ENCODE measurements around the gene PCBP2.
"Not testable (repeated sequence)": the region's sequence is repeated elsewhere in the genome, so short reads cannot be mapped to it uniquely, and the experiment has no call there.

The PCBP2 gene

DNA sequence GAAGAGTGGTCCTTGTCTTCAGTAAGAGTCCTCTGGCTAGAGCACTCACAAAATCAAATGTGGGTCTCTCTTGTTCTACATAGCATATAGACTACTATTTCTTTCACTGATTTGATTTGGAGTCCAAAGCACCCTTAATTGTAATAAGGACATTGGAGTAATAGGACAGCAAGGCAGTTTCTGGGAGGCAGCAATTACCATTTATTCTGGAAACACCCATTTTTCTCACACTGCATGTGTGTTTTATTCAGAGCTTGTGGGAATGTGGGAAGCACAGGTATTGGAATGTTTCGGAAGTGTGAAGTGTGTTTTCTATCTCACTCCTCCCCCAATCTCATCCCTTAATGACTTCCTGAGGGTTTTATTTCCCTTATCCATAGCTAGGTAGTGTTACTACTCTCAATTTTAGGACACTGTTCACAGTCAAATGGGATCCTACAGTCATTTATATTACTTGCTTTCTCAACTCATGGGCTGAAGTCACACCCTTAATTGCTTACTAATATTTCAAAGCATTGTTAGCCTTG, 20.2 kb downstream of the PCBP2 start:
- DNase-seq (ENCODE audit: low spot score) = no peak

DNA sequence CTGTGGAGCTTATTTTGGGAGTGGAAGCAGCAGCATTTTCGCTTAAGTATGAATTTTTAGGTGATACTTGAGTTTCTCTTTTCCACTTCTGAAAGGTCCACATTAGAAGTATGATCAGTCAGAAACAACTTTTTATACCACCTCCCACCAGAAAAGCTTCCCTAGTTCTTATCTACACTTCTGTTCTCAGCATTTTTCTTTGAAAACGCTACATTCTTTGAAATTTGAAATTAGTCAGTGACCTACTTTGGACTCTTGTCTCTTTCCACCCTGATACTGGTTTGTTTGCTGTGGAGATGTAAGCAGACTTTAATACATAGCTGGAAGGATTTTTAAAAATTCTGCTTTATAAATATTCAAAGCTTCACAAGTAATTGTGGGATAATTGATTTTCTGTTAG, 22.2 kb downstream of the PCBP2 start:
- no peak for DNase-seq (ENCODE audit: low spot score)

DNA sequence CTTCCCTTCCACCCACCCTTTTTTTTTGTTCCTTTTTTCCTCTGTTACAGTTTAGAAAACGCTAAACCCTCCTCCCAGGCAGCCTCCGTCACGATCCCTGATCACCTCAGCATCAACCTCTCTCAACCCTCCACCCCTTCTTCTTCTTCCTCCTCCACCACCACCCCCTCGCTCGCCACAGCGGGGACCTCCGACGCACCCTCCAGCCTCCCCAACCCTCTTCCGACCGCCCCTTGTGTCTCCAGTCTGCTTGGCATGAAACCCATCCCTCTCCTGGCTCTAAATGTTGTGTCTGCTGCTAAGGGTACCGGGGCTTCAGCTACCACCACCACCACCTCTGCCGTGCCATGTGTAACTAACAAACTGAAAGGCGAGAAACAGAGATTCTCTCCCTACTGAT, 22.9 kb downstream of the PCBP2 start:
- no peak for DNase-seq (ENCODE audit: low spot score)

DNA sequence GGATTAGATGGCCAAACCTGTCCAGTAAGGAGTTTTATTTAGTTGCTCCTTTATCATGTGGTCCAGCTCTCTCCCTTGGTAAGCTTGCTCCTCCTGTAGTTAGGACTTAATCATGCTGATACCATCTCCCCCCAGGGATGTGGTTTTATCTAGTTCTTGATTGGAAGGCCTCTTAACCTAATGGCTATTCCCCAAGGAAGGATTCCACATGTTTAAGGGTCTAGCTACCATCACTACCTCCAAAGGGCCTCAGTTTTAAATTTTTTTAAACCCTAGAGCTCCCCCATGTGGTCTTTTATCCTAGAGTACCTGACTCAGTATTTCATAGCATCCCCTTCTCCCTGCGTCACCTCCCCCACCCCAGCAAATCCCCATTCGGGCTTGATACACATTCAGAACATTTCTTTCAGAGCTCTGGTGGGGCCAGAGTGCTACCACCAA, 24.9 kb downstream of the PCBP2 start:
- no peak for DNase-seq (ENCODE audit: low spot score)

DNA sequence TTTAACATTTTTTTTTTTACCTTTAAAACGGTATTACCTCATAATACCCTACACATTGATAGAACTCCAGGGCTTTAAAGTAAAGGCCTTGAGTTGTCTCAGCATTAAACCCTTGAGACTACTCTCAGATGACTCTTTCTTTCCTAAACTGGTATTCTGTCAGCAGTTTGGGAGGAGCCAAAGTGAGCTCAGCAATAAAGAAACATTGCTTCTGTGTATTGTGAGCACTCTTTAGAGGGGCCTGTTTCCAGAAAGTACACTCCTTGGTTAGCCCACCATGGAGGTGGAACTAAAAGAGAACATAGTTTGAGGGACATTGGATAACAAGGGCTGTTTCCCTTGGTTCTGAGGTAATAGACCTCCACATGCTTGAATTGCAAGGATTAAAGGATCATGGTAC, 27.0 kb downstream of the PCBP2 start:
- no peak for DNase-seq (ENCODE audit: low spot score)

DNA sequence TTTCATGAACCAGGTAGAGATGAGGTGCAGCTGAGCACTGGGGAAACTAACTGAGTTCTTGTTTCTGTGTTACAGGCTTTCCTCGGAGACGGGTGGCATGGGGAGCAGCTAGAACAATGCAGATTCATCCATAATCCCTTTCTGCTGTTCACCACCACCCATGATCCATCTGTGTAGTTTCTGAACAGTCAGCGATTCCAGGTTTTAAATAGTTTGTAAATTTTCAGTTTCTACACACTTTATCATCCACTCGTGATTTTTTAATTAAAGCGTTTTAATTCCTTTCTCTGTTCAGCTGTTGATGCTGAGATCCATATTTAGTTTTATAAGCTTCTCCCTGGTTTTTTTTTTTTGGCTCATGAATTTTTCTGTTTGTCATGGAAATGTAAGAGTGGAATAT, 27.4 kb downstream of the PCBP2 start:
- no peak for DNase-seq (ENCODE audit: low spot score)

DNA sequence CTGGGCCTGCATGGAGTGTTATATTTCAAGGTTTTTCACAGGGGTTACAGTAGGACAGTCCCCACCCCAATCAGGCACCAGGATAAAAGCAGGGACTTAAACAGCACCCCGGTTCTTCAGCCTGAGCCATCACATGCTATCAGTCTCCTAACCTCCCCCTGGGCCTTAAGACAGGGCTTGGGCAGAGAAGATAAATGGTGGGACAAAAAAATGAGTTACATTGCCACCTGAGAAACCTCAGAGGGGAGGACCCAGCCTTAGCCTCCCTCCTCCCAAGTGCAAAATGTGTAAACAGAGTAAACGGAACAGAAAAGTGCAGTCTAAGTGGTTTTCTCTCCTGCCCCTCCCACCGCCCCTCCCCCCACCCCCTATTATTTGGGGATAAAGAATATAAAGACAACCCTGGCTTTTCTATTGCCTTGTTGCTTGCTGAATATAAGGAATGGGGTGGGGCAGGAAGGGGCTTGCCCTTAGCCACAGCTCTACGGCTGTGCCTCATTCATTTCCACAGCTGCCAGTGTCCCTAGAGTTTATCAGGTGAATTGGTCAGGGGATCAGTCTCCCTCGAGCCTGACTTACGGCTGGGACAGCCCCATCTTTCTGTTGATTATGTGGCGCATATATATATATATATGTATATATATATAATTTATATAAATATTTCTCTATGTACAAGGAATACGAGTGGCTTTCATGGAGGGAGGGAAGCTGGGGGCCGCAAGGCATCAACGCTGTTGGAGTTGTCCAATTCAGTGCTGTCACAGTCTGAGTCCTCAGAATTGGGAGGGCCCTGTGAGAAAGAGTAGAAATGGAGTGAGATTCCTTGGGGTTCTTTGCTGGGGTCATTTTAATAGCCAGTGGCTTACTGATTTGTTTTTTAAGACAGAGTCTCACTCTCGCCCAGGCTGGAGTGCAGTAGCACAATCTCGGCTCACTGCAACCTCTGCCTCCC, 28.9 kb downstream of the PCBP2 start:
- no peak for DNase-seq (ENCODE audit: low spot score)

DNA sequence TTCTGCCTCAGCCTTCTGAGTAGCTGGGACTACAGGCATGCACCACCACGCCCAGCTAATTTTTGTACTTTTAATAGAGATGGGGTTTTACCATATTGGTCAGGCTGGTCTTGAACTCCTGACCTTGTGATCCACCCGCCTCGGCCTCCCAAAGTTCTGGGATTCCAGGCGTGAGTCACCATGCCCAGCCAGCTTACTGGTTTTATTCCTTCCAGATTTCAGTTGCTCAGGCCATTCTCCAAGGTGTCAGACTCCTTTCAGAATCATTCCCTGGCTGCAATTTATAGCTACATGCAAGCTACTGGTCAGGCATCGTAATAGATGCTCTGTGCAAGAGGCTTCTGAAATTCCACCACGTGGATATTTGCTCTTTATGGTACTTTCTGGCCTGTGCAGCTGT, 29.6 kb downstream of the PCBP2 start:
- DNase-seq (ENCODE audit: low spot score) = not testable (repeated sequence)

DNA sequence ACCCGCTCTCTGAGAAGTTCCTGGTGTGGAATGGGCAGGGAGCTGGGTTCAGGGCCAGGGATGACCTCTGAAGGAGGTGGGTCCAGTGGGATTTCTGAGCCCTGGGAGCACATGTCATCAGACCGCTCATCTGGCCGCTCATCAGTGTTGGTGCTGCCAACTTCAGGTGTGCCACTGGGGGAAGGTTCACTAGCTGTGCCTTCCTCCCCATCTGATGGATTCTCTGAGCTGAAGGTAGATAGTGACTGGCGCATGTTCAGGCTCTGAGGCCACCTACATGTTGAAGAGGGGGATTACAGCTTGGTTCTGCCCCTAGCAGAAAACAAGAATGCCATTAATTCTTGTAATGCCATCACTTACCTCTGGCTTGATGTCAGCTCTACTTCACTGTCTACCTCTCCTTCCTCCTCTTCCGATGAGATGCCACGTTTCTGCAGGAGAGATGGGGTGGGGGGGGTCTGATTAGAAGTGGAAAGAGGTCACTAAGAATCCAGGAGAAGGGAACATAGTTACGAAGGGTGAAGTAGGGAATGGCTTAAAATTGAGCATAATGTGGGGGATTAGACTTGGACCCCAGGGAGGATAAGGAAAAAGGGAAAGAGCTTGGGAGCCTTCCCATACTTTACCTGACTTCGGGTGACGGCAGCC, 30.2 kb downstream of the PCBP2 start:
- no peak for DNase-seq (ENCODE audit: low spot score)

DNA sequence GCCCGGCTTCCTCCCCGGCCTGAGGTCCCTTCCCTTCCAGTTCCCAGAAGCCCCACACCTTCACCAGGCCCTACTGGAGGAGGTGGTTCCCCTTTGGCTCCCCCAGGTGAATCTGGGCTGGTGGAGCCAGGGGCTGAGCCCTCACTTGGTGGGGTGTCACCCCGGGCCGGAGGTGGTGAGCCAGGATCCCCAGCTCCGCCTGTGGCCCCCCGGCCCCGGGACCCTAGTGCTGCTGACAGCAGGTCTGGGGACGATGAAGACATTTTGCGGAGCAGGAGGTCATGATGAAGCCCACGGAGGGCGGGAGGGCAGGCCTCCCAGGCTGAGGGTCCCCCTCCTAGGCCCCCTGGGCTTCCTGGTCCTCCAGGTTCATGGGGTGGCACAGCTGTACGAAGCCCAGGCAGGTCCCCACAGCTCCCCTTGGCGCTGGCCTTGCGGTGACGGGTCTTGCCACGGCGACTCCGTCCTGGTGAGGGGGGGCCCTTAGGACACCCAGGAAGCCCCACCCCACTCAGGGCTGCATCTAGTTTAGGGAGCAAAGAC, 30.8 kb downstream of the PCBP2 start:
- no peak for DNase-seq (ENCODE audit: low spot score)

DNA sequence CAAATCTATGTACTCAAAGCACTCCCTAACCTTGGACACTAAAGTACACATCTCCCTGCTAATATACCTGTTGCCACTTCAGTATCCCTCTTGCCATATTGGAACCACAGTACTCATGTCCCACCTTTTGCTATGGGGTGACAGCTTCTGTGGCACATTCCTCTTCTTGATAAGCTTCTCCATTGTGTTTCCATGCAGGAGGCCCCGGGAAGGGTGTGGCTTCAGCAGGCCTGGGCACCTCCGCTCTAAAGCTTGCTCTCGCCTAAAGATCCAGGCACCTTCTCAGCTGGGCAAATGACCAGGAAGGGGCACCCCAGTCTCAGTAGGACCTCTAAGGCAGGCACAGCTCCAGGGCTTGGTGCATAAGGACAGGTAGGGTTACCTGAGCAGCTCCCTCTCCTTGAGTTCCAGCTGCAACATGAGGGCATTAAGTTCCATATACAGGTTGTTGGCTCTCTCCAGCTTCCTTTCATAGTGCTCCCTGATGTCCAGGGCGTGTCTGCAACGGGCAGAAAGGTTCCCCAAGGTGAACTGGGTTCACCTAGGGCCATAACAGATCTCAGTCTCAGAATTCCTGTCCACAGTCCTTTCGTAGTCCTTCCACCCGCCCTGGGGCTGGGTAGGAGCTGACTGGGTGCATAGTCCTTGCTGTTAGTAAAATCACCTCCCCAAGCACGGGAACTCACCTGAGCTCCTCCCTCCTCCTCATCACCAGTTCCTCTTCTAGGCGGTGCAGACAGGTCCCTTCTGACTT, 31.5 kb downstream of the PCBP2 start:
- DNase-seq (ENCODE audit: low spot score) = no peak

DNA sequence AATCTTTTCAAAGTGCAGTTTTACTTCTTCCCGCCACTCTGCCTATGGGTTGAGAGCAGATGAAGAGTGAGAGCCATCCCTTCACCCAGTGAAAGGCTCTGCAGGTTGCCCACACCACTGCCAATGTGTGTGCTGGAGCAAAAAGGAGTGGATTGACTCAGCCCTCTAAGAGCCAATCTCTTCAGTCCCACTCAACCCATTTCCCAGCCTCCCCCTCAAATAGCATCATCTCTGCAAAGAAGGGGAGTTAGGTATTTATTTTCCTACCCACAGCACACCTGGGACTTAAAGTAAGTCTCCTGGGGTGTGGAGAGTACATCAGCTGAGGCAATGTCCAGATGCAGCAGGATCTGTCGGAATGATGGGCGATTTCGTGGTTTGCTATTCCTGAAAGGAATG, 32.1 kb downstream of the PCBP2 start:
- no peak for DNase-seq (ENCODE audit: low spot score)

DNA sequence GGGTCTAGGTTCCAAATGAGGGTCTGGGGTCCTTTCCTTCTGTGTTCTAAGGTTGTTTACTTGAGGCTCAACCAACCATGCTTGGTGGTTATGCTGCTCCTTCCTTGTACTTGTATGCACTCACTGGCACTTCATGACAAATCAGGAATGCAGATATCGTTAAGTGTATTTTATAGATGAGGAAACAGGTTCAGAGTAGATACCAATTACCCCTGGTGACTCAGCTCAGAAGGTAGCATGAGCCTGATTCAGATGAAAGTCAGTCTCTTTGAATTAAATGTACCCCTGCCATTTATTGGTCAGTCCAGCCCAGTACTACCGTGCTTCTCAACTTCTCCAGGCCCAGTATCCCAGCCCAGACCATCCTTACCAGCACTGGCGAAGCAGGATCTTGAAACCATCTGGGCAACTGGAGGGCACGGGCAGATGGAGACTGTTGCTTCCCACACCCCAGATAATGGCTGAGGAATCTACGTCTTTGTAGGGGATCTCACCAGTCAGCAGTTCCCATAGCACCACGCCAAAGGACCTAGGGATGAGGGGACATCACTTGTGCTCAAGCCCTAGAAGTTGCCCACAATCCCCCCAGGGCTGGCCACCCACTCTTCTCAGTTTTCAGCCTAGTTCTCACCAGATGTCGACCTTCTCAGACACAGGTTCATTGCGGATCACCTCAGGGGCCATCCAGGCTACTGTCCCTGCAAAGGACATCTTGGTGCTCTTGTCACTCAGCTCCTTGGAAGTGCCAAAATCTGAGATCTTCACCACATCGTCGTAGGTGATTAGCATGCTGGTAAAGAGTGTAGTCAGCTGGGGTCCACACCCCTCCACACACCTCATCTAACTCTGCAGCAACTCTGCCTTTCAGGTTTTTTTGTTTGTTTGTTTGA, 33.0 kb downstream of the PCBP2 start:
- DNase-seq (ENCODE audit: low spot score) = peak; percentile 84

DNA sequence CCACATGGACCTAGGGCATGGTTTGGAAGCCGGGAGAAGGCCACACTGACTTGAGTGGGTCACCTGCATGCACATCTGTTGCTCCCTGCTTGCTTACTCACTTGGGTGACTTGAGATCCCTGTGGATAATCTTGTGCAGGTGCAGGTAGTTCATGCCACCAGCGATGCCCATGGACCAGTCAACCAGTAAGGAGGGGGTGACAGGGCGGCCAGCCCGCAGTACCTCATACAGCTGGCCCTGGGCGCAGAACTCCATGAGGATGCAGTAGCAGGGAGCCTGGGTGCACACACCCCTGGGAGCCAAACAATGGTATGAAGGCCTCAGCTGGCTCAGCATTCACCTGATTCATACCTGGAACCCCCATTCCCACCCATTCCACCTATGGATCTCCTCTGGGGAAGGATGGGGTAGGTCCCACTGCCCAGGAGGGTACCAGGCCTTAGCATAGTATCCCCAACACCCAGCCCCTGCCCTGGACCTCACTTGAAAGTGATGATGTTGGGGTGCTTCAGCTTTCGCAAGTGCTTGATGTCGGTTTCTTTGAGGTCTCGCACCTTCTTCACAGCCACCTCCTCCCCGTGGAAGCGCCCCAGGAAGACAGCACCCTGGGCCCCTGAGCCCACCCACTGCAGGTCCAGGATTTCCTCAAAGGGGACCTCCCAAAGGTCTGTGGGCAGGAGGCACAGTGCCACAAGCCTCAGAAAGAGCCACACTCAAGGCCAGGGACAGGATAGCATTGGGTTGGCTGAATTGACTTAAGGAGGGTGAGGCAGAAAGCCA, 34.2 kb downstream of the PCBP2 start:
- DNase-seq (ENCODE audit: low spot score) = no peak

DNA sequence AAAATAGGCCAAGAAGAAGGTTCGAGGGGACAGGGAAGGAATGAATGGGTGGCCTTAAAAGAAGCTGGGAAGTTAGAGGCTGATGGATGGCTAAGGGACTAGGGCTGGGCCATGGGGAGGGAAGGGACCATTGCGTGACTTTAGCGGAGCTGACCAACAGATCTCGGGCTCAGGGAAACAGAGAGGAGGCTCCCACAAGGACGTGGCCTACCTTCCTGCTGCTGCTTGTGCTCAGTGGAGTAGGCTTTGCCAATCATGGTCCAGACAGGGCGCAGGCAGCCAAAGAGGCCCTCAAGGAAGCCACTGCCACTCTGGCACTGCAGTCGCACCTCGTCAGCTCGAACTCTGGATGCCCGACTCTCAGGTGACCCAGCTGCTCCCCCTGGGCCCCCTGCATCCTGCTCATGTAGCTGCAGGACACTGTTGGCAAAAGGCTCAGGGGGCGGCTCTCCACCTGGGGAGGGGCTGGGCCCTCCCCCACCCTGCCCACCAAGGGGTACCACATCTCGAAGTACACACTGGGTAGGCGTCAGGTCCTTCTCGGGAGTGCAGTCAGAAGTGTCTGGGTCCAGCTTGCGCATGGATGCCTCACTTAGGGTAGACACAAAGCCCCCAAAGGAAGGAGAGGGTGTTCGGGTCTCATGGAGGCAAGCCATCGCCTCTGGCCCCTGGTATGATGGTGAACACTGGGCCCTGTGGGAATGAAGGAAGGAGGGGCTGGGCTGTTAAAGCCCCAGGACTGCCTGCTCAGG, 35.0 kb downstream of the PCBP2 start:
- DNase-seq (ENCODE audit: low spot score) = no peak

DNA sequence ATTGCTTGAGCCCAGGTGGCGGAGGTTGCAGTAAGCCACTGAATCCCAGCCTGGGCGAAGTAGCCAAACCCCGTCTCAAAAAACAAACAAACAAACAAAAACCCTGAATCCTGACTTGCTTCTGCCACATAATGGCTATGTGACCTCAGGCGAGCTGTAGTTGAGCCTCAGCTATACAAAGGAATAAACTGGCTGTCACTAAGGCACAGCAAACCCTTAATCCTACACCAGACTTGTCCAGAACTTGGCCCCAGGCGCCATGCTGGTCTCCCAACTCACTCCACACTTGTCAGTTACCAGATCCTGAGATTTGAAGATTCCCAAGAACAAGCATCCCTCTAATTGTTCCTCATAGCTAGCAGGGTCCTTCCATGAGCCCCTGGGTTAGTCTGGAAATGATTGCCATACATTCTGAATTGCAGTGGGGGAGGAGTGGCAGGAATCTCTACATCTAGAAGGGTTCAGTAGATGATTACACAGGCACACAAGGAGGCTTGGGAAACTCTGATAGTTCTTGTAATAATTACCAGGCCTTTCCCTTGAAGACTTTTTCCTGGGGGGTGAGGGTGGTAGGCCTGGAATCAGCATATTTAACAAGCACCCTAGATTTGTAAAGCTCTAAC, 37.5 kb downstream of the PCBP2 start:
- DNase-seq (ENCODE audit: low spot score) = no peak

DNA sequence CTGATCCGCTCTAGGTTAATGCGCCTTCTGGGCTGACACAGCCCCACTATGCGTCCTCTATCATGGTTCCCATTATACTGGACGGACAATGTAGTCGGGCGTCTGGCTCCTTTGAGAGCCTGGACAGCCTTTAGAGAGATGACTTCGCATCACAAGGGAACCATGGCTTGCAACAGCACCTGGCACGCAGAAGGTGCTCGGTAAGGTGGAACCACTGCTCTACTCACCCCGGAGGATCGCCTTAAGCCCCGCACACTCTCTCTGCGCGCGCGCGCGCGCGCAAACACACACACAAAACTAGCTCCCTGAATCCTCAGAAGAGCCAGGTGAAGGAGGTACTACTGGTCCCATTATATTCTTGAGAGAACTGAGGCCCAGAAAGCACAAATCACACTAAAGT, 40.3 kb downstream of the PCBP2 start:
- no peak for DNase-seq (ENCODE audit: low spot score)

DNA sequence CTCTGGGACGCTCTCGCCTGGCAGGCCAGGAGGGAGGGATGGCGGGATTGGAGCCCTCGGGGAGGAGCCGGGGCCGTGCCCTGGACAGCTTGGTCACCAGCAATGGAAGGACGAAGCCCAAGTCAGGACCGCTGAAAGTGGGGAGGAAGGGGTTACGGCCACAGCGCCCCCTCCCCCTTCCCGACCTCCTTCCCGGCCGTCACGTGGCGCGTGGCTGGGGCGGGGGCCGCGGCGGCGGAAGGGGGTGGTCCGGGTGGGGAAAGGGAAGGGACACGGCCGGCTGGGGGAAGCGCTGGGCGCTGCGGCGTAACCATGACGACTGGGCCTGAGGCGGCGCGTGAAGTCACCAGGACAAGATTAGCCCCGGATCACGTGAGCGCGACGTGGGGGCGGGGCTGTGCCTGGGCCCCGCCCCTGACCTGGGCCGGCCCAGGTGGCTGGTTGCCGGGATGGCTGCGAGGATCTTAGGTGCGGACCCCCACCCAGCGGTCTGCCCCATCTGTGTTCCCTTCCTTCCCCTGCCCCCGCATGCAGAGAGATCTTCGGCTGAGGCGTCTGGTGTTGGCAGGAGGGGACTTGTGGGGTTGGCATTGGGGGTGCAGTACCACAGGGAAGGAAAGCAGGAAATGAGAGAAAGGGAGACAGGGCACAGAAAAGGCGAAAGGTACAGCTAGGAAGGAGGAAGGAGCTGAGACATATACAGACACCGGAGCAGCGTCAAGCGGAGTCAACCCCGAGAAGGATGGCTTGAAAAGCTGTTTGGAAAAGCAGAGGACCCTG, 41.1 kb downstream of the PCBP2 start:
- DNase-seq (ENCODE audit: low spot score) = peak; percentile 91
